Neural cell (in vitro differentiated cells): ENCODE data around the gene TCF20. TPM values are rescaled to one million over a fixed set of nuclear protein-coding genes. Genes with fewer than 3 reads are reported as not detected.

ENCODE experiments used
- H2AFZ ChIP-seq: fragments of 200-600, 300-800 bp; sonication (generic), shearing (Covaris generic); 2 replicates; pipeline ENCODE4 v1.6.0; 2014; ENCODE audit warnings: low read depth, mild to moderate bottlenecking, antibody characterized with exemption, low read length, moderate library complexity
- H3F3A ChIP-seq: fragments of 200-600 bp; shearing (Covaris generic); 2 replicates; pipeline ENCODE4 v1.6.1; 2016; ENCODE audit warnings: mild to moderate bottlenecking, moderate library complexity, mixed read lengths, antibody characterized with exemption, low read length; ENCODE audit not compliant: insufficient read depth, poor library complexity, severe bottlenecking
- H3K27ac ChIP-seq: fragments of 200-600, 300-800 bp; sonication (generic), shearing (Covaris generic); 2 replicates; pipeline ENCODE4 v1.5.1; 2014; ENCODE audit warnings: mild to moderate bottlenecking, low read length, moderate library complexity
- H3K27me3 ChIP-seq: fragments of 300-800, 200-600 bp; sonication (generic), shearing (Covaris generic); 2 replicates; pipeline ENCODE4 v1.6.0; 2014; ENCODE audit warnings: mild to moderate bottlenecking, low read depth, low read length, moderate library complexity; ENCODE audit not compliant: insufficient read depth
- H3K36me3 ChIP-seq: fragments of 300-800, 200-600 bp; sonication (generic), shearing (Covaris generic); 2 replicates; pipeline ENCODE4 v1.5.1; 2014; ENCODE audit warnings: mild to moderate bottlenecking, antibody characterized with exemption, low read length, moderate library complexity; ENCODE audit not compliant: insufficient read depth
- H3K4me2 ChIP-seq: fragments of 300-800, 200-600 bp; sonication (generic), shearing (Covaris generic); 2 replicates; pipeline ENCODE4 v1.6.0; 2014; ENCODE audit warnings: mild to moderate bottlenecking, low read length
- H3K4me3 ChIP-seq: fragments of 300-800, 200-600 bp; sonication (generic), shearing (Covaris generic); 2 replicates; pipeline ENCODE4 v1.5.1; 2014; ENCODE audit warnings: mild to moderate bottlenecking, low read length, moderate library complexity
- H3K79me2 ChIP-seq: fragments of 200-600 bp; shearing (Covaris generic); replicated peaks from 2 replicates; pipeline ENCODE4 v1.6.0; 2014; ENCODE audit warnings: mild to moderate bottlenecking, low read length, moderate library complexity; ENCODE audit not compliant: insufficient read depth
- H3K9ac ChIP-seq: fragments of 300-800, 200-600 bp; sonication (generic), shearing (Covaris generic); 2 replicates; pipeline ENCODE4 v1.6.1; 2016; ENCODE audit warnings: mild to moderate bottlenecking, low read length, mixed read lengths
- H3K9me2 ChIP-seq: fragments of 200-600 bp; shearing (Covaris generic); 2 replicates; pipeline ENCODE4 v1.6.1; 2016; ENCODE audit warnings: mild to moderate bottlenecking, low read length, mixed read lengths; ENCODE audit not compliant: insufficient read depth
- H3K9me3 ChIP-seq: fragments of 200-600, 300-800 bp; sonication (generic), shearing (Covaris generic); 2 replicates; pipeline ENCODE4 v1.6.1; 2016; ENCODE audit warnings: mild to moderate bottlenecking, mixed run types, low read length, moderate library complexity, mixed read lengths
- H4K20me1 ChIP-seq: fragments of 200-600 bp; shearing (Covaris generic); 2 replicates; pipeline ENCODE4 v1.6.1; 2016; ENCODE audit warnings: mild to moderate bottlenecking, mixed run types; ENCODE audit not compliant: insufficient read depth
- CTCF ChIP-seq: fragments of 450-650 bp; IDR thresholded peaks from 2 replicates; pipeline ENCODE4 v1.5.1; 2014; ENCODE audit warnings: antibody characterized with exemption, mild to moderate bottlenecking, moderate library complexity; ENCODE audit not compliant: poor library complexity, severe bottlenecking
- EP300 ChIP-seq: fragments of 450-650 bp; conservative IDR thresholded peaks from 2 replicates; pipeline ENCODE4 v1.6.1; 2014; ENCODE audit warnings: antibody characterized with exemption, mild to moderate bottlenecking, moderate library complexity; ENCODE audit not compliant: poor library complexity, severe bottlenecking
- EZH2 ChIP-seq: fragments of 200-600, 300-800 bp; shearing (Covaris generic), sonication (generic); IDR thresholded peaks from 2 replicates; pipeline ENCODE4 v1.6.1; 2014; ENCODE audit warnings: antibody characterized with exemption, low read length, borderline replicate concordance, mild to moderate bottlenecking; ENCODE audit not compliant: insufficient read depth, poor library complexity, severe bottlenecking
- MXI1 ChIP-seq: fragments of 450-650 bp; conservative IDR thresholded peaks from 2 replicates; pipeline ENCODE4 v1.6.1; 2014; ENCODE audit warnings: antibody characterized with exemption, mild to moderate bottlenecking; ENCODE audit not compliant: poor library complexity, severe bottlenecking
- POLR2AphosphoS5 ChIP-seq: IDR thresholded peaks from 2 replicates; pipeline ENCODE4 v1.6.1; 2012
- RAD21 ChIP-seq: fragments of 450-650 bp; conservative IDR thresholded peaks from 2 replicates; pipeline ENCODE4 v1.6.1; 2014; ENCODE audit warnings: antibody characterized with exemption, mild to moderate bottlenecking, moderate library complexity
- SMC3 ChIP-seq: fragments of 450-650 bp; conservative IDR thresholded peaks from 2 replicates; pipeline ENCODE4 v1.6.1; 2014; ENCODE audit warnings: antibody characterized with exemption, mild to moderate bottlenecking, moderate library complexity; ENCODE audit not compliant: poor library complexity
- TAF1 ChIP-seq: IDR thresholded peaks from 2 replicates; pipeline ENCODE4 v1.6.1; 2012; ENCODE audit warnings: low read depth
- polyA plus RNA-seq: library from polyadenylated mRNA; depleted of rRNA; stranded (reverse); fragments of >200 nt; gene quantifications from 2 replicates; pipeline ENCODE4 v1.2.3, GENCODE V29; 2014
- TF ChIP-seq, protein P1 (sequence below): IDR thresholded peaks from 2 replicates; pipeline ENCODE4 v1.6.1; 2012; ENCODE audit warnings: borderline replicate concordance

The TCF20 gene
- polyA plus RNA-seq, 1 donor from 2014 or later, result 21.9 TPM

GRCh38 chr22:42229455-42230149 is 40.9 kb downstream of the TCF20 start:
- Histone ChIP-seq H3K9ac (no peak overlapping the region), H3K9me2 (no peaks in the 10 kb centered on the region), H3K4me3 (no peak overlapping the region), H3K4me2 (no peak overlapping the region), H3K27me3 (no peaks in the 10 kb centered on the region), H2AFZ (no peak overlapping the region), H3K79me2 (peaks cover 51% of the 10 kb centered on the region), H3K9me3 (no peaks in the 10 kb centered on the region), H3K27ac (no peak overlapping the region), H4K20me1 (peaks cover 12% of the 10 kb centered on the region), H3F3A (no peaks in the 10 kb centered on the region), H3K36me3 (no peaks in the 10 kb centered on the region)
- TF ChIP-seq EZH2 (no peak), POLR2AphosphoS5 (no peak), RAD21 (no peak), SMC3 (no peak), CTCF (no peak), TAF1 (no peak), EP300 (no peak), MXI1 (no peak)

- Histone ChIP-seq H3K4me2 (peak overlapping the region; percentile 17), H4K20me1 (peaks cover 12% of the 10 kb centered on the region), H3K4me3 (peak overlapping the region; percentile 5), H2AFZ (no peak overlapping the region), H3K9ac (no peak overlapping the region), H3K9me3 (no peaks in the 10 kb centered on the region), H3K27ac (peak overlapping the region; percentile 7), H3K79me2 (peaks cover 44% of the 10 kb centered on the region), H3K36me3 (no peaks in the 10 kb centered on the region), H3F3A (no peaks in the 10 kb centered on the region), H3K9me2 (no peaks in the 10 kb centered on the region), H3K27me3 (no peaks in the 10 kb centered on the region)
- TF ChIP-seq, protein P1, sequence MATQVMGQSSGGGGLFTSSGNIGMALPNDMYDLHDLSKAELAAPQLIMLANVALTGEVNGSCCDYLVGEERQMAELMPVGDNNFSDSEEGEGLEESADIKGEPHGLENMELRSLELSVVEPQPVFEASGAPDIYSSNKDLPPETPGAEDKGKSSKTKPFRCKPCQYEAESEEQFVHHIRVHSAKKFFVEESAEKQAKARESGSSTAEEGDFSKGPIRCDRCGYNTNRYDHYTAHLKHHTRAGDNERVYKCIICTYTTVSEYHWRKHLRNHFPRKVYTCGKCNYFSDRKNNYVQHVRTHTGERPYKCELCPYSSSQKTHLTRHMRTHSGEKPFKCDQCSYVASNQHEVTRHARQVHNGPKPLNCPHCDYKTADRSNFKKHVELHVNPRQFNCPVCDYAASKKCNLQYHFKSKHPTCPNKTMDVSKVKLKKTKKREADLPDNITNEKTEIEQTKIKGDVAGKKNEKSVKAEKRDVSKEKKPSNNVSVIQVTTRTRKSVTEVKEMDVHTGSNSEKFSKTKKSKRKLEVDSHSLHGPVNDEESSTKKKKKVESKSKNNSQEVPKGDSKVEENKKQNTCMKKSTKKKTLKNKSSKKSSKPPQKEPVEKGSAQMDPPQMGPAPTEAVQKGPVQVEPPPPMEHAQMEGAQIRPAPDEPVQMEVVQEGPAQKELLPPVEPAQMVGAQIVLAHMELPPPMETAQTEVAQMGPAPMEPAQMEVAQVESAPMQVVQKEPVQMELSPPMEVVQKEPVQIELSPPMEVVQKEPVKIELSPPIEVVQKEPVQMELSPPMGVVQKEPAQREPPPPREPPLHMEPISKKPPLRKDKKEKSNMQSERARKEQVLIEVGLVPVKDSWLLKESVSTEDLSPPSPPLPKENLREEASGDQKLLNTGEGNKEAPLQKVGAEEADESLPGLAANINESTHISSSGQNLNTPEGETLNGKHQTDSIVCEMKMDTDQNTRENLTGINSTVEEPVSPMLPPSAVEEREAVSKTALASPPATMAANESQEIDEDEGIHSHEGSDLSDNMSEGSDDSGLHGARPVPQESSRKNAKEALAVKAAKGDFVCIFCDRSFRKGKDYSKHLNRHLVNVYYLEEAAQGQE, result no peak
- TF ChIP-seq POLR2AphosphoS5, result peak; percentile 4
Observed at GRCh38 chr22:42228483-42228882, 42.0 kb downstream of the TCF20 start.
